K562 (cell line): ENCODE data around the gene PCBP3. TPM values are rescaled to one million over a fixed set of nuclear protein-coding genes. Genes with fewer than 3 reads are reported as not detected.

Experiments
- ATAC-seq: fragments of 200-7000 bp; cut with Tn5 transposase; 3 replicates; pipeline ENCODE4 v1.9.1; 2020; ENCODE audit warnings: moderate library complexity
- BruUV-seq: library from RNA; stranded (reverse); fragments of 400-500 nt; replicated peaks from 2 replicates; lab custom pipeline; 2021; lab: Mats Ljungman, UMichigan
- CTCF ChIA-PET: fragments of 300-600 bp; formaldehyde crosslinking; extraction: SDS; loops from one replicate; lab custom pipeline; 2021; ENCODE audit warnings: low intra/inter-chr PET ratio; lab: Yijun Ruan, JAX
- POLR2A ChIA-PET: fragments of 300-600, 350-650 bp; sonication (Branson Sonifier 250); formaldehyde crosslinking; extraction: SDS; loops from one replicate; lab custom pipeline; 2021; ENCODE audit warnings: antibody characterized with exemption, inconsistent platforms; lab: Yijun Ruan, JAX
- DNase-seq, 4 experiments: peaks; one replicate each; pipeline versions ENCODE4 v3.0.0 to v3.0.0-alpha.2; 2011 to 2018; ENCODE audit warnings: low spot score in 3 of 4, mixed read lengths in 3 of 4; ENCODE audit errors: extremely low read depth in 1 of 4
- FAIRE-seq: peaks from 2 replicates; lab custom pipeline; 2011; peaks lifted over from hg19 to GRCh38; lab: Jason Lieb, UNC
- H2AFZ ChIP-seq: 2 replicates; pipeline ENCODE4 v1.6.0; 2011; ENCODE audit warnings: low read depth, low read length, control low read depth, inconsistent platforms
- H3K27ac ChIP-seq: fragments of 200-600 bp; 3 replicates; pipeline ENCODE4 v1.8.0; 2011; ENCODE audit warnings: low read depth, mild to moderate bottlenecking, control low read depth, inconsistent platforms, low read length, moderate library complexity, mixed read lengths; ENCODE audit errors: extremely low read depth
- H3K27me3 ChIP-seq, 2 experiments: fragments of 300-600 bp in 1 of 2; 2 replicates in 1 of 2; 3 replicates in 1 of 2; pipeline versions ENCODE4 v1.6.0 to v1.8.0; 2011; ENCODE audit warnings: inconsistent platforms in 2 of 2, low read length in 2 of 2, mild to moderate bottlenecking in 1 of 2, mixed read lengths in 1 of 2, moderate library complexity in 1 of 2; ENCODE audit not compliant: control insufficient read depth in 2 of 2, insufficient read depth in 2 of 2
- H3K36me3 ChIP-seq: fragments of 300-600 bp; 3 replicates; pipeline ENCODE4 v1.8.0; 2011; ENCODE audit warnings: mild to moderate bottlenecking, low read length, inconsistent platforms; ENCODE audit not compliant: control insufficient read depth, insufficient read depth
- H3K4me1 ChIP-seq, 2 experiments: fragments of 200-600 bp in 1 of 2; replicated peaks in 1 of 2; 2 replicates in 1 of 2; 3 replicates in 1 of 2; pipeline versions ENCODE4 v1.5.1 to v1.8.0; 2011; ENCODE audit warnings: inconsistent platforms in 2 of 2, low read length in 2 of 2, mild to moderate bottlenecking in 1 of 2, mixed read lengths in 1 of 2, moderate library complexity in 1 of 2; ENCODE audit not compliant: control insufficient read depth in 2 of 2, insufficient read depth in 2 of 2
- H3K4me2 ChIP-seq: 2 replicates; pipeline ENCODE4 v1.6.1; 2011; ENCODE audit warnings: low read length, control low read depth, inconsistent platforms, mixed read lengths; ENCODE audit not compliant: insufficient read depth
- H3K4me3 ChIP-seq: fragments of 200-600 bp; sonication (generic), shearing (Covaris generic); 2 replicates; pipeline ENCODE4 v1.5.1; 2016; ENCODE audit warnings: control low read depth, inconsistent platforms
- H3K79me2 ChIP-seq: fragments of 200-600 bp; 3 replicates; pipeline ENCODE4 v1.8.0; 2011; ENCODE audit warnings: low read length, inconsistent platforms; ENCODE audit not compliant: control insufficient read depth, insufficient read depth
- H3K9ac ChIP-seq, 2 experiments: 2 replicates each; pipeline versions ENCODE4 v1.6.0 to v1.6.1; 2011; ENCODE audit warnings: low read depth in 2 of 2, low read length in 2 of 2, control low read depth in 1 of 2, inconsistent platforms in 1 of 2, mild to moderate bottlenecking in 1 of 2, mixed read lengths in 1 of 2; ENCODE audit not compliant: insufficient read depth in 1 of 2
- H3K9me1 ChIP-seq: one replicate; pipeline ENCODE4 v1.6.0; 2011; ENCODE audit warnings: inconsistent platforms, mild to moderate bottlenecking, low read length, moderate library complexity; ENCODE audit not compliant: control insufficient read depth, insufficient read depth
- H3K9me3 ChIP-seq: replicated peaks from 2 replicates; pipeline ENCODE4 v1.5.1; 2011; ENCODE audit warnings: low read depth, low read length, inconsistent platforms; ENCODE audit not compliant: control insufficient read depth, insufficient read depth
- H4K20me1 ChIP-seq: replicated peaks from 2 replicates; pipeline ENCODE4 v1.6.1; 2011; ENCODE audit warnings: low read length, inconsistent platforms, mixed read lengths; ENCODE audit not compliant: control insufficient read depth, insufficient read depth
- CSDE1 ChIP-seq, 2 experiments: fragments of 450-650 bp; IDR thresholded peaks; 2 replicates each; pipeline ENCODE4 v1.6.1; 2016; ENCODE audit warnings: mild to moderate bottlenecking in 1 of 2
- KLF10 ChIP-seq: fragments of 250-450 bp; sonication (Bioruptor Pico); IDR thresholded peaks from 2 replicates; pipeline ENCODE4 v1.6.1; 2021; ENCODE audit warnings: matching md5 sums
- NCOA4 ChIP-seq: fragments of 450-650 bp; IDR thresholded peaks from 2 replicates; pipeline ENCODE4 v1.6.1; 2018; ENCODE audit warnings: mild to moderate bottlenecking; ENCODE audit not compliant: partially characterized antibody
- NELFE ChIP-seq: IDR thresholded peaks from 2 replicates; pipeline ENCODE4 v1.6.1; 2011; ENCODE audit warnings: mild to moderate bottlenecking; ENCODE audit not compliant: insufficient read depth, insufficient read length
- PYGO2 ChIP-seq: fragments of 450-650 bp; IDR thresholded peaks from 2 replicates; pipeline ENCODE4 v1.6.1; 2016; ENCODE audit warnings: mild to moderate bottlenecking, missing genetic modification characterization, moderate library complexity, missing compliant biosample characterization
- RBM25 ChIP-seq: fragments of 200-400 bp; formaldehyde crosslinking; IDR thresholded peaks from 2 replicates; pipeline ENCODE4 v1.6.1; 2018; ENCODE audit warnings: low read length, low read depth, moderate library complexity; ENCODE audit not compliant: severe bottlenecking
- RFX1 ChIP-seq: fragments of 450-650 bp; IDR thresholded peaks from 2 replicates; pipeline ENCODE4 v1.6.1; 2016; ENCODE audit warnings: mild to moderate bottlenecking, moderate library complexity
- ZC3H11A ChIP-seq: IDR thresholded peaks from 2 replicates; pipeline ENCODE4 v1.6.1; 2012; ENCODE audit warnings: low read depth, low read length, improper control_type of control experiment
- WGBS: fragments of 100-300 bp; shearing (Covaris generic); methylation state at CpG from one replicate; pipeline ENCODE4 v1.1.6; 2016; ENCODE audit warnings: low coverage, mixed read lengths; ENCODE audit not compliant: insufficient coverage; ENCODE audit errors: missing lambda C conversion rate; 5-methylcytosine and 5-hydroxymethylcytosine counted together
- in situ Hi-C: fragments of 300-500 bp; cut with MboI; formaldehyde crosslinking; loops from 4 replicates; pipeline ENCODE4 v1.15.0; 2018; ENCODE audit warnings: inconsistent platforms, mixed read lengths
- intact Hi-C: fragments of 100-400 bp; cut with micrococcal nuclease; formaldehyde crosslinking; loops from 2 replicates; pipeline ENCODE4 v1.14.2; 2022
- polyA plus RNA-seq, 8 experiments: library from polyadenylated mRNA; depleted of rRNA in 4 of 8; stranded (reverse) in 5 of 8; unstranded in 3 of 8; fragments of >200 nt; fragmentation: Nextera tagmentation in 2 of 8; fragmentation: Illumina TruSeq in 1 of 8; extraction: Ambion mirVana in 2 of 8; extraction: Trizol in 1 of 8; gene quantifications; 2 replicates each; pipeline versions ENCODE4 v1.2.1 to v1.2.3, GENCODE V29; 2011 to 2014; ENCODE audit warnings: inconsistent platforms in 1 of 8, missing spikeins in 1 of 8
- total RNA-seq, 7 experiments: library from RNA; depleted of rRNA in 6 of 7; stranded (reverse); fragments of >200 nt in 6 of 7; fragmentation: Illumina TruSeq in 2 of 7; extraction: Trizol in 2 of 7; gene quantifications; 2 replicates each; pipeline versions ENCODE4 v1.2.1 to v1.2.3, GENCODE V29; 2011 to 2021; ENCODE audit warnings: low replicate concordance in 1 of 7
- TF ChIP-seq, protein P1 (sequence below): sonication (generic); formaldehyde crosslinking; IDR thresholded peaks from 2 replicates; pipeline ENCODE4 v1.8.0; 2023; ENCODE audit warnings: missing genetic modification reagents, mild to moderate bottlenecking, borderline replicate concordance
- TF ChIP-seq, protein P2 (sequence below): fragments of 450-650 bp; IDR thresholded peaks from 2 replicates; pipeline ENCODE4 v1.7.1; 2018; ENCODE audit warnings: mild to moderate bottlenecking, low read depth; ENCODE audit not compliant: partially characterized antibody

The PCBP3 gene
- total and polyA plus RNA-seq, 9 of the 15 experiments (the other 6 are each of a cell fraction or from before 2014, with no cell fraction given), result 0.18 TPM; not detected in 8

DNA sequence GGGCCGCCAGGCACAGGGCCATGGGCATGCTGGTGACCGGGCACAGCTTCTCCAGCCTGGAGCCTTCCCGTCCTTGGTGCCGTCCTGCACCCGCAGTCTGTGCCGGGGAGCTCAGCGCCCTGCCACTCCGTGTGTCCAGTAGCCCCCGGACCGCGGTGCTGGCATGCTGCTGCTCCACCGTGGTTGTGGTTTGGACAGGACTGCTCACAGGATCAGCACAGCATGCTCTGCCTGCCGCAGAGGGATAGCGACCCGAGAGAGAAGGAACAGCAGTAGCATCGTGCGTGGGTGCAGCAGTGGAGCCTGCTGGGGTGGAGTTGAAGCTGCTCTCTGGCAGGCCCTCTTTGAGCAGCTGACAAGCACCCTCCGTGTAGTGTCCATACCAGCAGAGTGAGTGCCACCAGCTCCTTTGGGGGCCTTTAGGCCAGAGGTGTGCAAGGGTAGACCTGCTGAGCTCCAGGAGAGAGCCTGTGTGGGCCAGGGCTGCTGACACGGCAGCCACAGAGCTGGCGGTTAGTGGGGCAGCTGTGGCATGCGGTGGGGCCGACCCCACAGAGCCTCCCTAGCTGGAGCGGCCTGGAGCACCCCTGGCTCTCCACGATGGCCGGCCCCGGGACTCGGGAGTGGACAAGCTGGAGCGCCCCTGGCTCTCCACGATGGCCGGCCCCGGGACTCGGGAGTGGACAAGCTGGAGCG, 6.4 kb upstream of the PCBP3 start:
- BruUV-seq, result no TSS peak
- TF ChIP-seq CSDE1 (IDR thresholded peaks at IDR 0.05) (no peak), NELFE (no peak), RFX1 (no peak), ZC3H11A (no peak), RBM25 (no peak), NCOA4 (no peak), KLF10 (CRISPR knock-in tag) (no peak), PYGO2 (tag) (no peak)
- TF ChIP-seq, protein P1, sequence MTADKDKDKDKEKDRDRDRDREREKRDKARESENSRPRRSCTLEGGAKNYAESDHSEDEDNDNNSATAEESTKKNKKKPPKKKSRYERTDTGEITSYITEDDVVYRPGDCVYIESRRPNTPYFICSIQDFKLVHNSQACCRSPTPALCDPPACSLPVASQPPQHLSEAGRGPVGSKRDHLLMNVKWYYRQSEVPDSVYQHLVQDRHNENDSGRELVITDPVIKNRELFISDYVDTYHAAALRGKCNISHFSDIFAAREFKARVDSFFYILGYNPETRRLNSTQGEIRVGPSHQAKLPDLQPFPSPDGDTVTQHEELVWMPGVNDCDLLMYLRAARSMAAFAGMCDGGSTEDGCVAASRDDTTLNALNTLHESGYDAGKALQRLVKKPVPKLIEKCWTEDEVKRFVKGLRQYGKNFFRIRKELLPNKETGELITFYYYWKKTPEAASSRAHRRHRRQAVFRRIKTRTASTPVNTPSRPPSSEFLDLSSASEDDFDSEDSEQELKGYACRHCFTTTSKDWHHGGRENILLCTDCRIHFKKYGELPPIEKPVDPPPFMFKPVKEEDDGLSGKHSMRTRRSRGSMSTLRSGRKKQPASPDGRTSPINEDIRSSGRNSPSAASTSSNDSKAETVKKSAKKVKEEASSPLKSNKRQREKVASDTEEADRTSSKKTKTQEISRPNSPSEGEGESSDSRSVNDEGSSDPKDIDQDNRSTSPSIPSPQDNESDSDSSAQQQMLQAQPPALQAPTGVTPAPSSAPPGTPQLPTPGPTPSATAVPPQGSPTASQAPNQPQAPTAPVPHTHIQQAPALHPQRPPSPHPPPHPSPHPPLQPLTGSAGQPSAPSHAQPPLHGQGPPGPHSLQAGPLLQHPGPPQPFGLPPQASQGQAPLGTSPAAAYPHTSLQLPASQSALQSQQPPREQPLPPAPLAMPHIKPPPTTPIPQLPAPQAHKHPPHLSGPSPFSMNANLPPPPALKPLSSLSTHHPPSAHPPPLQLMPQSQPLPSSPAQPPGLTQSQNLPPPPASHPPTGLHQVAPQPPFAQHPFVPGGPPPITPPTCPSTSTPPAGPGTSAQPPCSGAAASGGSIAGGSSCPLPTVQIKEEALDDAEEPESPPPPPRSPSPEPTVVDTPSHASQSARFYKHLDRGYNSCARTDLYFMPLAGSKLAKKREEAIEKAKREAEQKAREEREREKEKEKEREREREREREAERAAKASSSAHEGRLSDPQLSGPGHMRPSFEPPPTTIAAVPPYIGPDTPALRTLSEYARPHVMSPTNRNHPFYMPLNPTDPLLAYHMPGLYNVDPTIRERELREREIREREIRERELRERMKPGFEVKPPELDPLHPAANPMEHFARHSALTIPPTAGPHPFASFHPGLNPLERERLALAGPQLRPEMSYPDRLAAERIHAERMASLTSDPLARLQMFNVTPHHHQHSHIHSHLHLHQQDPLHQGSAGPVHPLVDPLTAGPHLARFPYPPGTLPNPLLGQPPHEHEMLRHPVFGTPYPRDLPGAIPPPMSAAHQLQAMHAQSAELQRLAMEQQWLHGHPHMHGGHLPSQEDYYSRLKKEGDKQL (CRISPR knock-in tag), result no peak
- TF ChIP-seq, protein P2, sequence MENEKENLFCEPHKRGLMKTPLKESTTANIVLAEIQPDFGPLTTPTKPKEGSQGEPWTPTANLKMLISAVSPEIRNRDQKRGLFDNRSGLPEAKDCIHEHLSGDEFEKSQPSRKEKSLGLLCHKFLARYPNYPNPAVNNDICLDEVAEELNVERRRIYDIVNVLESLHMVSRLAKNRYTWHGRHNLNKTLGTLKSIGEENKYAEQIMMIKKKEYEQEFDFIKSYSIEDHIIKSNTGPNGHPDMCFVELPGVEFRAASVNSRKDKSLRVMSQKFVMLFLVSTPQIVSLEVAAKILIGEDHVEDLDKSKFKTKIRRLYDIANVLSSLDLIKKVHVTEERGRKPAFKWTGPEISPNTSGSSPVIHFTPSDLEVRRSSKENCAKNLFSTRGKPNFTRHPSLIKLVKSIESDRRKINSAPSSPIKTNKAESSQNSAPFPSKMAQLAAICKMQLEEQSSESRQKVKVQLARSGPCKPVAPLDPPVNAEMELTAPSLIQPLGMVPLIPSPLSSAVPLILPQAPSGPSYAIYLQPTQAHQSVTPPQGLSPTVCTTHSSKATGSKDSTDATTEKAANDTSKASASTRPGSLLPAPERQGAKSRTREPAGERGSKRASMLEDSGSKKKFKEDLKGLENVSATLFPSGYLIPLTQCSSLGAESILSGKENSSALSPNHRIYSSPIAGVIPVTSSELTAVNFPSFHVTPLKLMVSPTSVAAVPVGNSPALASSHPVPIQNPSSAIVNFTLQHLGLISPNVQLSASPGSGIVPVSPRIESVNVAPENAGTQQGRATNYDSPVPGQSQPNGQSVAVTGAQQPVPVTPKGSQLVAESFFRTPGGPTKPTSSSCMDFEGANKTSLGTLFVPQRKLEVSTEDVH, result no peak
- TF ChIP-seq, all 486 proteins: peak for 0
- DNase-seq (no peak), ATAC-seq (no peak), FAIRE-seq (no peak)
- ChIA-PET CTCF (no interaction called here), POLR2A (no interaction called here)
- in situ Hi-C loops, result no loop called here
- Histone ChIP-seq H4K20me1 (no peaks in the 10 kb centered on the region), H3K4me3 (no peak overlapping the region), H3K36me3 (no peaks in the 10 kb centered on the region), H3K9me1 (no peaks in the 10 kb centered on the region), H3K9me3 (peaks cover 11% of the 10 kb centered on the region; the same call in 1 of the 2 replicates), H3K4me1 (peaks cover 0 to 17% of the 10 kb centered on the region in 2 experiments; a peak in 1 of 5 replicates), H3K9ac (no peak overlapping the region), H2AFZ (no peak overlapping the region), H3K27me3 (peaks cover 3 to 30% of the 10 kb centered on the region in 2 experiments; a peak in 4 of 5 replicates), H3K4me2 (no peak overlapping the region), H3K79me2 (no peaks in the 10 kb centered on the region), H3K27ac (no peak overlapping the region)
- intact Hi-C loops, result no loop called here
- 11% methylated on average over 27 of the region's 33 CpGs for WGBS
